Upper lobe of left lung (tissue), 4 donors: ENCODE data around the gene TBC1D16.

Experiments
- POLR2A ChIP-seq, 4 donors: fragments of 450-650 bp; IDR thresholded peaks; one replicate each; pipeline ENCODE4 v1.5.1; 2016 to 2017; ENCODE audit warnings: antibody characterized with exemption in 4 of 4, mild to moderate bottlenecking in 2 of 4
- POLR2AphosphoS5 ChIP-seq, 2 donors: sonication (generic); formaldehyde crosslinking; IDR thresholded peaks; one replicate each; pipeline ENCODE4 v1.5.1; 2017; ENCODE audit warnings: antibody characterized with exemption in 2 of 2

GRCh38 chr17:79960788-79961522, 74.7 kb downstream of the TBC1D16 start:
- TF ChIP-seq POLR2A (IDR thresholded peaks at IDR 0.05) (no peak), POLR2AphosphoS5 (IDR thresholded peaks at IDR 0.05) (no peak)
